Neutrophil (primary cell): ENCODE results near the gene HIVEP1.

ENCODE experiments used
- H3K27ac ChIP-seq: fragments of 200-600 bp; sonication (generic); 2 replicates; pipeline ENCODE4 v1.5.1; 2016; ENCODE audit warnings: mild to moderate bottlenecking, moderate library complexity
- H3K27me3 ChIP-seq: fragments of 200-600 bp; sonication (generic); 2 replicates; pipeline ENCODE4 v1.6.0; 2016; ENCODE audit warnings: mild to moderate bottlenecking
- H3K36me3 ChIP-seq: fragments of 200-600 bp; sonication (generic); 2 replicates; pipeline ENCODE4 v1.5.1; 2017
- H3K4me1 ChIP-seq, 2 experiments: fragments of 200-600 bp in 1 of 2; sonication (generic) in 1 of 2; 1 replicate in 1 of 2; 2 replicates in 1 of 2; pipeline versions ENCODE4 v1.5.1 to v1.6.1; 2013 to 2016; ENCODE audit warnings: low read depth in 1 of 2, low read length in 1 of 2, mild to moderate bottlenecking in 1 of 2, moderate library complexity in 1 of 2; ENCODE audit not compliant: control insufficient read depth in 1 of 2, insufficient read depth in 1 of 2
- H3K4me3 ChIP-seq, 2 experiments: fragments of 200-600 bp in 1 of 2; sonication (generic) in 1 of 2; 1 replicate in 1 of 2; 2 replicates in 1 of 2; pipeline ENCODE4 v1.5.1; 2013 to 2016; ENCODE audit warnings: low read depth in 1 of 2, low read length in 1 of 2, mild to moderate bottlenecking in 1 of 2, moderate library complexity in 1 of 2
- H3K9me3 ChIP-seq: fragments of 200-600 bp; sonication (generic); 2 replicates; pipeline ENCODE4 v1.5.1; 2016
- TF ChIP-seq, protein P1 (sequence below): fragments of 200-600 bp; sonication (generic); IDR thresholded peaks from 2 replicates; pipeline ENCODE4 v1.5.1; 2016; ENCODE audit warnings: antibody characterized with exemption

Gene HIVEP1

DNA sequence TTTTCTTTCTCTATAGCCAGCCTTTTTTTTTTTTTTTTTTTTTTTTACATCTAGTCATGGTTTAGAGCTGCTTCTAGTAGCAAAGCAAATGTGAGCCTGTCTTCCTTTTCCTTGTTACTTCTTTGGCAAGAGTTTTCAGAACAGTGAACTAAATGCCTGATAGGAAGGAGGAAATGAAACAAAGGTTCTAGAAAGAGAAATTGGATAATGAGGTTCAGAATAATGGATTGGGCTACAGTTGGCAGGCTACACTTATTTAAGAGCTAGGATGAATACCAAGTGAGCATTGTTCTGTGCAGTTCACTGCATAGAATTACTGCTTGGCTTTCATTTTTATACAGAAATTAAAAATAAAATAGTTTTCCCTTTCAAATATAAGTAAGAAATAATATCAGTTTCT lies 78.6 kb downstream of the HIVEP1 start:
- Histone ChIP-seq H3K4me1 (peaks cover 0 to 10% of the 10 kb centered on the region in 2 experiments), H3K4me3 (no peak overlapping the region), H3K36me3 (no peaks in the 10 kb centered on the region), H3K27me3 (no peaks in the 10 kb centered on the region), H3K27ac (no peak overlapping the region), H3K9me3 (no peaks in the 10 kb centered on the region)
- TF ChIP-seq, protein P1, sequence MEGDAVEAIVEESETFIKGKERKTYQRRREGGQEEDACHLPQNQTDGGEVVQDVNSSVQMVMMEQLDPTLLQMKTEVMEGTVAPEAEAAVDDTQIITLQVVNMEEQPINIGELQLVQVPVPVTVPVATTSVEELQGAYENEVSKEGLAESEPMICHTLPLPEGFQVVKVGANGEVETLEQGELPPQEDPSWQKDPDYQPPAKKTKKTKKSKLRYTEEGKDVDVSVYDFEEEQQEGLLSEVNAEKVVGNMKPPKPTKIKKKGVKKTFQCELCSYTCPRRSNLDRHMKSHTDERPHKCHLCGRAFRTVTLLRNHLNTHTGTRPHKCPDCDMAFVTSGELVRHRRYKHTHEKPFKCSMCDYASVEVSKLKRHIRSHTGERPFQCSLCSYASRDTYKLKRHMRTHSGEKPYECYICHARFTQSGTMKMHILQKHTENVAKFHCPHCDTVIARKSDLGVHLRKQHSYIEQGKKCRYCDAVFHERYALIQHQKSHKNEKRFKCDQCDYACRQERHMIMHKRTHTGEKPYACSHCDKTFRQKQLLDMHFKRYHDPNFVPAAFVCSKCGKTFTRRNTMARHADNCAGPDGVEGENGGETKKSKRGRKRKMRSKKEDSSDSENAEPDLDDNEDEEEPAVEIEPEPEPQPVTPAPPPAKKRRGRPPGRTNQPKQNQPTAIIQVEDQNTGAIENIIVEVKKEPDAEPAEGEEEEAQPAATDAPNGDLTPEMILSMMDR, result no peak

DNA sequence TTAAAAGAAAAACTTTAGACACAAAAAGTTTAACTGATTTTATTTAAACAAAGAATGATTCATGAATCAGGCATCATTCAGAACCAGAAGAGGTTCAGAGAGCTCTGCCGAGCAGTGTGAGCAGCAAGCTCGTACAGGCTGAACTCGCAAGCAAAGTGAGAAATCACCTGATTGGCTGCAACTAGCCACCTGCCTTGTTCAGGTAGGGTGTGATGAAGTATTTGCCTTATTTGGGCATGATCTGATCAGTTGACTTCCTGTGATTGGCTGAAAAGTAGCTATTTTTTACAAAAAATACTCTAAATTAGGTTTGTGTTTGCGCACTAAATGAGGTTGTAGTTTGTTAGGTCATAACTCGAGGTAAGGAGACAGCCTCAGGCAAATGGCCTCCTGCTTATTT lies 80.7 kb downstream of the HIVEP1 start:
- Histone ChIP-seq H3K27me3 (no peaks in the 10 kb centered on the region), H3K9me3 (no peaks in the 10 kb centered on the region), H3K27ac (no peak overlapping the region), H3K4me1 (no peaks in the 10 kb centered on the region), H3K4me3 (no peak overlapping the region), H3K36me3 (no peaks in the 10 kb centered on the region)
- TF ChIP-seq, protein P1, result no peak

DNA sequence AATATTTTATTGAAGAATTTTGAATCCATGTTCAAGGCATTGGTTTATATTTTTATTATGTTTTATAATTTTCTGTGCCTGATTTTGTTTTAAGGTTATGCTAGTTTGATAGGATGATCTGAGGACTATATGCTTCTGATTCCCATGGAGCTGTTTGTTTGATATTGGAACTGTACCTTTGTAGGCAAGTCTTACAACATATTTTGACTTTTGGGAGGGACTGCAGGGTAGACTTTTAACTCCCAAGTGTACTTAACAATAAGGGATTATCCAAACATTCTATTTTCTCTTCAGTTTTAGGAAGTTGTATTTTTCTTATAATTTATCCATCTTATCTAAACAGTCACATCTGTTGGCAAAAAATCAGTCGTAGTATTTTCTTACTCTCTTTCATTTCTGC lies 82.6 kb downstream of the HIVEP1 start:
- H3K27ac ChIP-seq, result no peak overlapping the region
- no peaks in the 10 kb centered on the region for H3K4me1 ChIP-seq
- TF ChIP-seq, protein P1, result no peak
- no peaks in the 10 kb centered on the region for H3K9me3 ChIP-seq
- H3K27me3 ChIP-seq, result no peaks in the 10 kb centered on the region
- no peak overlapping the region for H3K4me3 ChIP-seq
- H3K36me3 ChIP-seq, result no peaks in the 10 kb centered on the region

DNA sequence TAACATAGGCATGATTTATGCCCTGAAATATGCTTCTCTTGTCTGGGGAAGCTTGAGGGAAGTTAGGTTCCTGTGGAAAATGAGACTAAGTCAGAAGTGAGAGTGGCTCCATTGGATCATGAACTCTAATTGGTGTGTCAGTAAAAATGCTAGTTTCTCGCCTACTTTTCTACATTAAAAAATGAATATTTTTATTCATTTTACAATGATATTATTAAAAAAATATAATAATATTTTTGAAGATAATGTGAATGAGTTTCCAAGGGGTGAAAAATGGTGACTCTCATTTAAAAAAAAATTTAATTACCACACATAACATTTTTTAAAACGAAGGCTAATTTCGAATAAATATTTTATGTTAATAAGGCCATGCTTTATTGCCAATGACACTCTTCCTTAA lies 84.2 kb downstream of the HIVEP1 start:
- TF ChIP-seq, protein P1, result no peak
- Histone ChIP-seq H3K36me3 (no peaks in the 10 kb centered on the region), H3K27me3 (no peaks in the 10 kb centered on the region), H3K27ac (no peak overlapping the region), H3K4me3 (no peak overlapping the region), H3K4me1 (no peaks in the 10 kb centered on the region), H3K9me3 (no peaks in the 10 kb centered on the region)

DNA sequence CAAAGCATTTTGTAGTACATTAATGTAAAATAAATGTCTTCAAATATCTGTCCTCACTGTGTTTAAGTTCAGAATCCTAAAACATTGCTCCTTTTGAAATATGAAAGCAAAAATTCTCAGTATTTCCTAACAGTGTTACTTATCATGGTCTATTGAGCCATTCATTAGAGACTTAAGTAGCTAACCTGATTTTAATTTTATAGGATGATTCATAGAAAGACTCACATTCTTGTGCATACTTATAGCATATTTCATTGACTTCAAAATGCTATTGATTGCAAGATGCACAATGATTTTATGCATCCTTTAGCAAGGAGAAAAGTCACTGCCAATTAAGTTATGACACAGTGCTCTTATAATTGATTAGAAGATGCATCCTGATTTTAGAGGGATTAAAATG lies 85.7 kb downstream of the HIVEP1 start:
- TF ChIP-seq, protein P1, result no peak
- no peaks in the 10 kb centered on the region for H3K27me3 ChIP-seq

More for the DNA sequence above, 85.7 kb downstream of the HIVEP1 start:
- no peaks in the 10 kb centered on the region for H3K36me3 ChIP-seq
- no peak overlapping the region for H3K27ac ChIP-seq
- no peaks in the 10 kb centered on the region for H3K4me1 ChIP-seq
- no peaks in the 10 kb centered on the region for H3K9me3 ChIP-seq
- H3K4me3 ChIP-seq, result no peak overlapping the region
